HG03460 (cell line): ENCODE results near the gene KRTAP20-4.

Experiments
- ATAC-seq: cut with Tn5 transposase; IDR thresholded peaks from one replicate; pipeline ENCODE4 v1.9.1; 2021; ENCODE audit not compliant: unreplicated experiment

KRTAP20-4 gene

DNA sequence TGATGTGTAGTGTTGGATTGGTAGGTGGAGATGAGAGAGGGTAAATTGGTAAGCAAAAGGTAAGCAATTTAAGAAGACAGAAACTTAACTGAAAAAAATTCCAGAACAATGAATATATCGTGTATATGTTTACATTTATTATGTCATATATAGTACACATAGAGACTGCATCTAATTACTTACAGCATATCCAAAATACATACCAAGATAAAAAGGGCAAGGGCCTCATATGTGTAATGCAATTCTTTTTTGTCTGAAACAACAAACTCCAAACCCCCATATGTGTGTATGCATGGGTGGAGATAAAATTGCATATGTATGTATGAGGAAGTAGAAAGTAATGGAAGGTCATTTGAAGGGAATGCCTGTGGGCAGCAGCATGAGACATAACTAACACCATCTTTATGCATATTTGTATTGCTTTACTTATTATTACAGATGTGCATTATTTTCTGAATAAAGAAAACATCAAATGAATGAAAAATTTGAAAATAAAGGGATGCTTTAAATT is 26.5 kb downstream of the KRTAP20-4 start:
- ATAC-seq: no peak

DNA sequence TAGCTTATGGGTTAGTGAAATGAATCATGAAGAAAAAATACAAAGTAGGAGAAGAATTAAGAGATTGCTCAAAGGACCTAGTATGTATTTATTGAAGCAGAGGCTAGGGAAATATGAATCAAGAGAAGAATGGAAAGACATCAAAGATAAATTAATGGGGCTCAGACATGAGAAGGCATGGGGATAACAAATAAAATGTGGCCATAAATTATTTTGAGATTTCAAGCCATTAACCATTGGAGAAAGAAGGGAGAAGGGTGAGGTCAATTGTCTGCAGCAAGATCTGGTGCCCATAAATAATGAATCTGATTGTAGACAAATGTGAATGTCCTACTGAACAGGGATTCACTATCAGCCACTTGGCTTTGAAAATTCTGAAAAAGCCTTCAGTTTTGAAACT is 32.5 kb downstream of the KRTAP20-4 start:
- no peak for ATAC-seq

DNA sequence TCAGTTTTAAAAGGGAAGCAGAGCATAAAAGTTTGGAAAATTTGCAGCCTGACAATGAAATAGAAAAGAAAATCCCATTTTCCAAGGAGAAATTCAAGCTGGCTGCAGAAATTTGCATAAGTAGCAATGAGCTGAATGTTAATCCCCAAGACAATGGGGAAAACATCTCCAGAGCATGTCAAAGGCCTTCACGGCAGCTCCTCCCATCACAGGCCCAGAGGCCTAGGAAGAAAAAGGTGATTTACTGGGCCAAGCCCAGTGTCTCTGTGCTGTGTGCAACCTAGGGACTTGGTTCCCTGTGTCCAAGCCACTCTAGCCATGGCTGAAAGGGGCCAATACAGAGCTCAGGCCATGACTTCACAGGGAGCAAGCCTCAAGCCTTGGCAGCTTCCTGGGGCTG is 48.3 kb downstream of the KRTAP20-4 start:
- no peak for ATAC-seq
